Smooth muscle cell (in vitro differentiated cells): ENCODE measurements around the gene CNMD. TPM values are rescaled to one million over a fixed set of nuclear protein-coding genes. Genes with fewer than 3 reads are reported as not detected.

Source experiments
- DNase-seq: peaks from one replicate; lab custom pipeline; 2025; ENCODE audit not compliant: unreplicated experiment; lab: John Stamatoyannopoulos, UW
- H2AFZ ChIP-seq: fragments of 200-600 bp; sonication (generic); 2 replicates; pipeline ENCODE4 v1.6.0; 2016; ENCODE audit warnings: antibody characterized with exemption, low read depth, mild to moderate bottlenecking
- H3F3A ChIP-seq: fragments of 200-600 bp; sonication (generic); 2 replicates; pipeline ENCODE4 v1.6.0; 2017; ENCODE audit warnings: antibody characterized with exemption, low read depth
- H3K27ac ChIP-seq: fragments of 200-600 bp; sonication (generic); 2 replicates; pipeline ENCODE4 v1.5.1; 2016; ENCODE audit warnings: low read depth, mild to moderate bottlenecking
- H3K27me3 ChIP-seq: fragments of 200-600 bp; sonication (generic); 2 replicates; pipeline ENCODE4 v1.6.1; 2016; ENCODE audit warnings: low read depth, mild to moderate bottlenecking
- H3K36me3 ChIP-seq: fragments of 200-600 bp; sonication (generic); 2 replicates; pipeline ENCODE4 v1.5.1; 2016; ENCODE audit warnings: low read depth
- H3K4me1 ChIP-seq: fragments of 200-600 bp; sonication (generic); 2 replicates; pipeline ENCODE4 v1.5.1; 2016; ENCODE audit warnings: low read depth
- H3K4me2 ChIP-seq: fragments of 200-600 bp; sonication (generic); 2 replicates; pipeline ENCODE4 v1.6.0; 2016; ENCODE audit warnings: mild to moderate bottlenecking
- H3K4me3 ChIP-seq: fragments of 200-600 bp; sonication (generic); 2 replicates; pipeline ENCODE4 v1.5.1; 2016; ENCODE audit warnings: mild to moderate bottlenecking
- H3K79me2 ChIP-seq: fragments of 200-600 bp; sonication (generic); 2 replicates; pipeline ENCODE4 v1.6.0; 2016; ENCODE audit warnings: low read depth, mild to moderate bottlenecking
- H3K9ac ChIP-seq: fragments of 200-600 bp; sonication (generic); 2 replicates; pipeline ENCODE4 v1.6.0; 2016; ENCODE audit warnings: low read depth
- H3K9me3 ChIP-seq: fragments of 200-600 bp; sonication (generic); replicated peaks from 2 replicates; pipeline ENCODE4 v1.5.1; 2016; ENCODE audit warnings: low read depth
- H4K20me1 ChIP-seq: fragments of 200-600 bp; sonication (generic); 2 replicates; pipeline ENCODE4 v1.6.0; 2016; ENCODE audit warnings: low read depth
- WGBS: methylation state at CpG from one replicate; pipeline ENCODE4 v1.1.7; 2016; ENCODE audit warnings: low lambda C conversion rate; 5-methylcytosine and 5-hydroxymethylcytosine counted together
- polyA plus RNA-seq: library from polyadenylated mRNA; unstranded; fragments of >200 nt; fragmentation: Nextera tagmentation; extraction: Ambion mirVana; gene quantifications from 2 replicates; pipeline ENCODE4 v1.2.1, GENCODE V29; 2016
- total RNA-seq: library from RNA; depleted of rRNA; stranded (reverse); fragments of >200 nt; gene quantifications from 2 replicates; pipeline ENCODE4 v1.2.3, GENCODE V29; 2014
- TF ChIP-seq, protein P1 (sequence below): fragments of 200-600 bp; sonication (generic); IDR thresholded peaks from 2 replicates; pipeline ENCODE4 v1.5.1; 2017; ENCODE audit warnings: borderline replicate concordance, mild to moderate bottlenecking, antibody characterized with exemption; ENCODE audit not compliant: insufficient read depth, poor library complexity, severe bottlenecking

Gene CNMD
- total and polyA plus RNA-seq, 2 experiments from 2014 or later: not detected

DNA sequence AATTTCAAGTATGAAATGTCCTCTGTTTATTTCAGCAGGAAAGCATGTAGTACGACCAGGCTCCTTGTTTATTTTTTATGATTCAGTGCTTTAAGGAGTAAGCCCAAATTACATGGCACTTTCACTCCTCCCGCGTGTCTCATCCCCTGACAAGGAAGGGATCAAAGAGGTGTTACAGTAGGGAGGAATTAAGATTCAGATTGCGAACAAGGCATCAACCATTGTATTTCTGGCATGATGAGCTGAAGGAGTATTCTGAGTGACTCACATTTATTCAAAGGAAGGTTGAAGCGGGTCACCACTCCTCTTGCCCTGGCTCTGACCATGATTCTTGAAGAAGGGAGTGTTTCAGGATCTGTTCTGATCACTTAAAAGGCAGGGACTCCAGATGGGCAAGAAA lies 46.1 kb upstream of the CNMD start:
- Histone ChIP-seq H3F3A (no peaks in the 10 kb centered on the region), H3K36me3 (no peaks in the 10 kb centered on the region), H3K9ac (no peak overlapping the region), H3K4me2 (no peak overlapping the region), H4K20me1 (no peaks in the 10 kb centered on the region), H3K27ac (no peak overlapping the region), H3K4me3 (no peak overlapping the region), H2AFZ (no peak overlapping the region), H3K4me1 (no peaks in the 10 kb centered on the region), H3K9me3 (no peaks in the 10 kb centered on the region), H3K27me3 (no peaks in the 10 kb centered on the region), H3K79me2 (no peaks in the 10 kb centered on the region)
- WGBS: 51% methylated on average over 5 of the region's 5 CpGs
- no peak for DNase-seq
- TF ChIP-seq, protein P1, sequence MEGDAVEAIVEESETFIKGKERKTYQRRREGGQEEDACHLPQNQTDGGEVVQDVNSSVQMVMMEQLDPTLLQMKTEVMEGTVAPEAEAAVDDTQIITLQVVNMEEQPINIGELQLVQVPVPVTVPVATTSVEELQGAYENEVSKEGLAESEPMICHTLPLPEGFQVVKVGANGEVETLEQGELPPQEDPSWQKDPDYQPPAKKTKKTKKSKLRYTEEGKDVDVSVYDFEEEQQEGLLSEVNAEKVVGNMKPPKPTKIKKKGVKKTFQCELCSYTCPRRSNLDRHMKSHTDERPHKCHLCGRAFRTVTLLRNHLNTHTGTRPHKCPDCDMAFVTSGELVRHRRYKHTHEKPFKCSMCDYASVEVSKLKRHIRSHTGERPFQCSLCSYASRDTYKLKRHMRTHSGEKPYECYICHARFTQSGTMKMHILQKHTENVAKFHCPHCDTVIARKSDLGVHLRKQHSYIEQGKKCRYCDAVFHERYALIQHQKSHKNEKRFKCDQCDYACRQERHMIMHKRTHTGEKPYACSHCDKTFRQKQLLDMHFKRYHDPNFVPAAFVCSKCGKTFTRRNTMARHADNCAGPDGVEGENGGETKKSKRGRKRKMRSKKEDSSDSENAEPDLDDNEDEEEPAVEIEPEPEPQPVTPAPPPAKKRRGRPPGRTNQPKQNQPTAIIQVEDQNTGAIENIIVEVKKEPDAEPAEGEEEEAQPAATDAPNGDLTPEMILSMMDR: no peak

DNA sequence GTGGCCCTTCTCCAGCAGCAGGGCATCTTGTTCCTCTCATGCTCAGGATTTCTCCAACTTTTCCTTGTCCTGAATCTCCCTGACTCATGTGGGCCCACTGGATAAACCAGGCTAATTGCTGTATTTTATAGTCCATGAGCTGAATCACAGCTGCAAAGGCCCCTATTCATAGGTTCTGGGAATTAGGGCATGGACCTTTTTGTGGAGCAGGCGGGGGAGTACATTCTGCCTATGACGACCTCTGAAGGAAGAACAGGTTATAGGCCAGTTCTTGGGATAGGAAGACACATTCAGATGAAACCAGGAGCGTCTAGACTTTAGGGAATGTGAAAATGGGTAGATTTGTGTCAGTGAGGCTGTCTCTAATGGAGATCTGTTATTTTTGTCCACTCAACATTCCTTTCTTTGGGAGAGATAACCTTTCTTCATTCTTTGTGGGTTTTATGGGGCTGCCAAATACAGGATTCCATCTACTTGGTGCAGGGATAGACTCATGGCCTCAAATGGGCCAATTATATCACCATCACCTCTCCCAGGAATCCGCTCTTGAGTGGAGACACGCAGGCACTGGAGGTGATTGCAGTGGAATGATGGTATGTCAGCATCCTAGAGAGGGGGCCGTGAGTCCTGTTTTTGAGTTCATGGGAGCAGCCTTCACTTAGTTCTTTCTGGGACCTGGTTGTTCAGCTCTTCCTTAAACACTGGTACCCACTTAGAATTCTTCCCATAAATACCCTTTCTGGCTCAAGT lies 45.1 kb upstream of the CNMD start:
- TF ChIP-seq, protein P1: no peak
- H2AFZ ChIP-seq: no peak overlapping the region
- no peak for DNase-seq
- H3K4me1 ChIP-seq: no peaks in the 10 kb centered on the region
- no peaks in the 10 kb centered on the region for H3K9me3 ChIP-seq
- H3K9ac ChIP-seq: no peak overlapping the region
- H3K4me2 ChIP-seq: no peak overlapping the region
- H3K27ac ChIP-seq: no peak overlapping the region
- H3F3A ChIP-seq: peaks cover 4% of the 10 kb centered on the region
- no peaks in the 10 kb centered on the region for H4K20me1 ChIP-seq
- H3K36me3 ChIP-seq: no peaks in the 10 kb centered on the region
- H3K79me2 ChIP-seq: no peaks in the 10 kb centered on the region
- H3K4me3 ChIP-seq: no peak overlapping the region
- WGBS: 77% methylated on average over 6 of the region's 6 CpGs
- no peaks in the 10 kb centered on the region for H3K27me3 ChIP-seq

DNA sequence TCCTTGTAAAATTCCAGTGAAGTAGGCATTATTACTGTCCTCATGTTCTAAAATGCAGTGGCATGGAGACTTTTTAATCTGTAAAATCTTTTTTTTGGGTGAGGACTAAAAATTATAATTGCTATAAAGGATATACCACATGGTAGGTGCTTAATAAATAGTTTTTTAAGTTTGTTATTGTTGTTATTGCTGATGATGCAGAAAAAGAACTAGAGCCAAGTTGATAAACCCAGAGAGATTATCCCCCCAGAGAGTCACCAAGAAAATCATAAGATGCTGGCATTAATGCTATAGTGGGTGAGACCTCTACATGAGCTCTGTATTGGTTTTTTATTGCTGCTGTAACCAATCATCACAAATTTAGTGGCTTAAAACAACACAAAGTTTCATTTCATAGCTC lies 44.3 kb upstream of the CNMD start:
- no peaks in the 10 kb centered on the region for H3K79me2 ChIP-seq
- TF ChIP-seq, protein P1: no peak
- H3K4me1 ChIP-seq: peaks cover 6% of the 10 kb centered on the region
- H3K27me3 ChIP-seq: no peaks in the 10 kb centered on the region
- no peak for DNase-seq
- H4K20me1 ChIP-seq: no peaks in the 10 kb centered on the region
- H3K9me3 ChIP-seq: no peaks in the 10 kb centered on the region
- no peak overlapping the region for H3K4me3 ChIP-seq
- H3K27ac ChIP-seq: no peak overlapping the region
- peaks cover 7% of the 10 kb centered on the region for H3F3A ChIP-seq
- no peaks in the 10 kb centered on the region for H3K36me3 ChIP-seq
- no peak overlapping the region for H3K4me2 ChIP-seq
- no peak overlapping the region for H2AFZ ChIP-seq
- H3K9ac ChIP-seq: no peak overlapping the region
